Ovary (tissue), 3 donors: ENCODE measurements around the gene NUP37.

Source experiments
- CTCF ChIP-seq, 3 donors: fragments of 450-650 bp in 2 of 3; fragments of 200-600 bp in 1 of 3; IDR thresholded peaks; one replicate each; pipeline versions ENCODE4 v1.5.1 to v1.8.0; 2016 to 2022; ENCODE audit warnings: antibody characterized with exemption in 3 of 3, mild to moderate bottlenecking in 1 of 3
- POLR2A ChIP-seq: fragments of 450-650 bp; IDR thresholded peaks from one replicate; pipeline ENCODE4 v1.6.1; 2017; ENCODE audit warnings: antibody characterized with exemption, mild to moderate bottlenecking, moderate library complexity
- donor health status: DM: no; HTN: no; CAD: no.

GRCh38 chr12:102051431-102051965 is 68.4 kb downstream of the NUP37 start:
- no peak for TF ChIP-seq CTCF (IDR thresholded peaks at IDR 0.05)
- TF ChIP-seq POLR2A = no peak
